Smooth muscle cell (in vitro differentiated cells): ENCODE measurements around the gene FN1. TPM values are rescaled to one million over a fixed set of nuclear protein-coding genes. Genes with fewer than 3 reads are reported as not detected.

ENCODE experiments used
- DNase-seq: peaks from one replicate; lab custom pipeline; 2025; ENCODE audit not compliant: unreplicated experiment; lab: John Stamatoyannopoulos, UW
- H2AFZ ChIP-seq: fragments of 200-600 bp; sonication (generic); 2 replicates; pipeline ENCODE4 v1.6.0; 2016; ENCODE audit warnings: antibody characterized with exemption, low read depth, mild to moderate bottlenecking
- H3F3A ChIP-seq: fragments of 200-600 bp; sonication (generic); 2 replicates; pipeline ENCODE4 v1.6.0; 2017; ENCODE audit warnings: antibody characterized with exemption, low read depth
- H3K27ac ChIP-seq: fragments of 200-600 bp; sonication (generic); 2 replicates; pipeline ENCODE4 v1.5.1; 2016; ENCODE audit warnings: low read depth, mild to moderate bottlenecking
- H3K27me3 ChIP-seq: fragments of 200-600 bp; sonication (generic); 2 replicates; pipeline ENCODE4 v1.6.1; 2016; ENCODE audit warnings: low read depth, mild to moderate bottlenecking
- H3K36me3 ChIP-seq: fragments of 200-600 bp; sonication (generic); 2 replicates; pipeline ENCODE4 v1.5.1; 2016; ENCODE audit warnings: low read depth
- H3K4me1 ChIP-seq: fragments of 200-600 bp; sonication (generic); 2 replicates; pipeline ENCODE4 v1.5.1; 2016; ENCODE audit warnings: low read depth
- H3K4me2 ChIP-seq: fragments of 200-600 bp; sonication (generic); 2 replicates; pipeline ENCODE4 v1.6.0; 2016; ENCODE audit warnings: mild to moderate bottlenecking
- H3K4me3 ChIP-seq: fragments of 200-600 bp; sonication (generic); 2 replicates; pipeline ENCODE4 v1.5.1; 2016; ENCODE audit warnings: mild to moderate bottlenecking
- H3K79me2 ChIP-seq: fragments of 200-600 bp; sonication (generic); 2 replicates; pipeline ENCODE4 v1.6.0; 2016; ENCODE audit warnings: low read depth, mild to moderate bottlenecking
- H3K9ac ChIP-seq: fragments of 200-600 bp; sonication (generic); 2 replicates; pipeline ENCODE4 v1.6.0; 2016; ENCODE audit warnings: low read depth
- H3K9me3 ChIP-seq: fragments of 200-600 bp; sonication (generic); replicated peaks from 2 replicates; pipeline ENCODE4 v1.5.1; 2016; ENCODE audit warnings: low read depth
- H4K20me1 ChIP-seq: fragments of 200-600 bp; sonication (generic); 2 replicates; pipeline ENCODE4 v1.6.0; 2016; ENCODE audit warnings: low read depth
- CTCF ChIP-seq: fragments of 200-600 bp; sonication (generic); IDR thresholded peaks from 2 replicates; pipeline ENCODE4 v1.5.1; 2017; ENCODE audit warnings: borderline replicate concordance, mild to moderate bottlenecking, antibody characterized with exemption; ENCODE audit not compliant: insufficient read depth, poor library complexity, severe bottlenecking
- WGBS: methylation state at CpG from one replicate; pipeline ENCODE4 v1.1.7; 2016; ENCODE audit warnings: low lambda C conversion rate; 5-methylcytosine and 5-hydroxymethylcytosine counted together
- polyA plus RNA-seq: library from polyadenylated mRNA; unstranded; fragments of >200 nt; fragmentation: Nextera tagmentation; extraction: Ambion mirVana; gene quantifications from 2 replicates; pipeline ENCODE4 v1.2.1, GENCODE V29; 2016
- total RNA-seq: library from RNA; depleted of rRNA; stranded (reverse); fragments of >200 nt; gene quantifications from 2 replicates; pipeline ENCODE4 v1.2.3, GENCODE V29; 2014

Gene FN1
- total and polyA plus RNA-seq, 2 experiments from 2014 or later, result 10,917 to 21,295 TPM

GRCh38 chr2:215418064-215418963, 17.6 kb downstream of the FN1 start:
- Histone ChIP-seq H3K27me3 (no peaks in the 10 kb centered on the region), H3K9me3 (no peaks in the 10 kb centered on the region), H3K4me3 (peak overlapping the region; percentile 21), H3K79me2 (peaks cover 83% of the 10 kb centered on the region), H2AFZ (no peak overlapping the region), H3K9ac (peak overlapping the region; percentile 14), H3K27ac (peak overlapping the region; percentile 86), H3F3A (peaks cover 87% of the 10 kb centered on the region), H4K20me1 (peaks cover 100% of the 10 kb centered on the region), H3K36me3 (peaks cover 55% of the 10 kb centered on the region), H3K4me2 (peak overlapping the region; percentile 78), H3K4me1 (peaks cover 14% of the 10 kb centered on the region)
- TF ChIP-seq CTCF, result no peak
- DNase-seq, result no peak
- WGBS, result 65% methylated on average over 3 of the region's 3 CpGs

- H3K79me2 ChIP-seq, result peaks cover 75% of the 10 kb centered on the region
- peak overlapping the region; percentile 14 for H3K9ac ChIP-seq
- H3K9me3 ChIP-seq, result no peaks in the 10 kb centered on the region
- H3F3A ChIP-seq, result peaks cover 88% of the 10 kb centered on the region
- H3K36me3 ChIP-seq, result peaks cover 54% of the 10 kb centered on the region
- no peak for TF ChIP-seq CTCF
- H3K27me3 ChIP-seq, result no peaks in the 10 kb centered on the region
- 18% methylated on average over 4 of the region's 4 CpGs for WGBS
- peaks cover 100% of the 10 kb centered on the region for H4K20me1 ChIP-seq
- H2AFZ ChIP-seq, result no peak overlapping the region
- peak overlapping the region; percentile 86 for H3K27ac ChIP-seq
- H3K4me1 ChIP-seq, result peaks cover 14% of the 10 kb centered on the region
- H3K4me3 ChIP-seq, result peak overlapping the region; percentile 21
- H3K4me2 ChIP-seq, result peak overlapping the region; percentile 78
- DNase-seq, result no peak
Observed at GRCh38 chr2:215417400-215417951, 18.4 kb downstream of the FN1 start.

GRCh38 chr2:215416656-215417055, 19.2 kb downstream of the FN1 start:
- Histone ChIP-seq H3F3A (peaks cover 97% of the 10 kb centered on the region), H3K27ac (peak overlapping the region; percentile 86), H2AFZ (no peak overlapping the region), H3K36me3 (peaks cover 50% of the 10 kb centered on the region), H3K4me2 (peak overlapping the region; percentile 78), H3K9me3 (no peaks in the 10 kb centered on the region), H3K79me2 (peaks cover 68% of the 10 kb centered on the region), H3K9ac (peak overlapping the region; percentile 5), H4K20me1 (peaks cover 100% of the 10 kb centered on the region), H3K27me3 (no peaks in the 10 kb centered on the region), H3K4me3 (no peak overlapping the region), H3K4me1 (peaks cover 14% of the 10 kb centered on the region)
- WGBS, result 74% methylated on average over 2 of the region's 2 CpGs
- no peak for DNase-seq
- TF ChIP-seq CTCF, result no peak
